ENCODE data around the gene BRF1.
A peak's percentile ranks its signal among the peaks of the same experiment; 100 is the strongest.

The BRF1 gene

GRCh38 chr14:105322791-105323556 is 22.2 kb upstream of the BRF1 start:
- Histone ChIP-seq H3K4me3 (no peak overlapping the region), H3K27ac (no peak overlapping the region)

DNA sequence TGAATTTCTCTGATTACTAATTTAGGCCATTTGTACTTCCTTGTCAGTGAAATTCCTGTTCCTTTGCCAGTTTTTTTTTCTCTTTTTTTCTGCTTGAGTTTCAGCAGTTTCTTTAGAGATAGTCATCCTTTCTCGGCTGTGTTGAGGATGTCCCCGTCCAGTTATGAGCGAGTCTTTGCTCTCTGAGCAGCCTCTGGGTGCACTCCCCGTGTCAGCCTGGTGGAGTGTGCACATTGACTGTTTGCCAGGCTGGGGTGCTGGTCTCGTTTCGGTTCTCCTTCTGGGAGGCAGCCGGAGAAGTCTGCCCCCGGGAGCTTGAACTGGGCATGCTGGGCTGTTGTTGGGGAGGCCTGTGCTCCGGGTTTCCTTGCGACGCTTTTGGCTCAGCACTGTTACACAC is 16.7 kb upstream of the BRF1 start:
- Histone ChIP-seq H3K27ac (peak overlapping the region in 7 of 21 experiments; percentile 6 to 55 (median 47)), H3K4me3 (no peak overlapping the region)

DNA sequence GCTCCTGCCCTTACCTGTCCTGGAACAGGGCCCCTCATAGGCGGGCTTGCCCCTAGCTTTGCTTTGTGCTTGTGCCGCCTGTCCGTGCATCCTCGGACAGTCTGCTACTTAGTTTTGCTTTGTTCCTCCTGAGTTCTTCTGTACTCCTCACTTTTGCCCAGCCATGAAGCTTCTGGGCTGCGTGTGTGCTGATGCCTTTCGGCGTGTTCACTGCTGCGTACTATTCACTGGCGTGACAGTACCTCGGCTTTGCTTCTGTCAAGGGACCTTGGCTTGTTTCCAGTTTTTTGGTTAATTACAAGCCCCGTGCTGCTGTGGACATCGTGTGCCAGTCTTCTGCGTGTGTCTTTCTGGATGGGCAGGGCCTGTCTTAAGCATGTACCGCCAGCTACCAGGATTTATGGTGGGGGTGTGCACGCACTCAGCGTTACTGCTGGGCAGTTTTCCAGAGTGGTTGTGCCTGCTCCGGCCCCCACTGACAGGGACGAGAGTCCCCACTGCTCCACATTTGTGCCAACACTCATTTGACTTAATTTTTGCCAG is 16.2 kb upstream of the BRF1 start:
- Histone ChIP-seq H3K27ac (peak overlapping the region in 5 of 21 experiments; percentile 3 to 55 (median 47)), H3K4me3 (no peak overlapping the region)

- Histone ChIP-seq H3K27ac (peak overlapping the region in 2 of 21 experiments; percentile 9 to 43), H3K4me3 (no peak overlapping the region)
Measured at GRCh38 chr14:105316577-105316941, 15.8 kb upstream of the BRF1 start.

- Histone ChIP-seq H3K27ac (peak overlapping the region in 6 of 21 experiments; percentile 55 to 84 (median 66)), H3K4me3 (peak overlapping the region; percentile 37 to 82 (median 70))
Measured at GRCh38 chr14:105315941-105316576, 15.3 kb upstream of the BRF1 start.

DNA sequence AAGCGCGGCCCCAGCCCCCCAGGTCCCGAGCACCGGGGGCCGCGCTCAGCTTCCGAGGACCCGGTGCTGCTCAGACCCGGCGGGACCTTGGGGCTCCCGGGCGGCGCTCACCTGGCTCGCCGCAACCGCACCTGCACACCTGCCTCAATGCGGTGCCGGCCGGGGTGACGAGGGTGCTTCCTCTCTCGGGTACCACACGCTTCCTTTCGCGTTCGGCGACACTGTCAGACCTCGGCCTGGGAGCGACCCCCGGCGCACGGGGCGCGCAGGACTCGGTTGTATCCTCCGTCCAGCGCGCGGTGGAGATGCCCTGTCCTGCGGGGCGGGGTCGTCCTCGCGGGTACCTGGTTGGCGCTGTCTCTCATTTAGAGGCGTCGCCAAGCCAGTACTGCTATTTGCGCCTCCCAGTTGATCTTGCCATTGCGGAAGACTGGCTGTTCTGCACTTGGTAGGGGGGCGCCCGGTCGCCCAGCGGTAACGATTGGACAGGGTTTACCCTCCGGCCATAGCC is 14.5 kb upstream of the BRF1 start:
- peak overlapping the region in 15 of 21 experiments; percentile 18 to 84 (median 55) for H3K27ac ChIP-seq
- H3K4me3 ChIP-seq = peak overlapping the region; percentile 37 to 82 (median 70)

DNA sequence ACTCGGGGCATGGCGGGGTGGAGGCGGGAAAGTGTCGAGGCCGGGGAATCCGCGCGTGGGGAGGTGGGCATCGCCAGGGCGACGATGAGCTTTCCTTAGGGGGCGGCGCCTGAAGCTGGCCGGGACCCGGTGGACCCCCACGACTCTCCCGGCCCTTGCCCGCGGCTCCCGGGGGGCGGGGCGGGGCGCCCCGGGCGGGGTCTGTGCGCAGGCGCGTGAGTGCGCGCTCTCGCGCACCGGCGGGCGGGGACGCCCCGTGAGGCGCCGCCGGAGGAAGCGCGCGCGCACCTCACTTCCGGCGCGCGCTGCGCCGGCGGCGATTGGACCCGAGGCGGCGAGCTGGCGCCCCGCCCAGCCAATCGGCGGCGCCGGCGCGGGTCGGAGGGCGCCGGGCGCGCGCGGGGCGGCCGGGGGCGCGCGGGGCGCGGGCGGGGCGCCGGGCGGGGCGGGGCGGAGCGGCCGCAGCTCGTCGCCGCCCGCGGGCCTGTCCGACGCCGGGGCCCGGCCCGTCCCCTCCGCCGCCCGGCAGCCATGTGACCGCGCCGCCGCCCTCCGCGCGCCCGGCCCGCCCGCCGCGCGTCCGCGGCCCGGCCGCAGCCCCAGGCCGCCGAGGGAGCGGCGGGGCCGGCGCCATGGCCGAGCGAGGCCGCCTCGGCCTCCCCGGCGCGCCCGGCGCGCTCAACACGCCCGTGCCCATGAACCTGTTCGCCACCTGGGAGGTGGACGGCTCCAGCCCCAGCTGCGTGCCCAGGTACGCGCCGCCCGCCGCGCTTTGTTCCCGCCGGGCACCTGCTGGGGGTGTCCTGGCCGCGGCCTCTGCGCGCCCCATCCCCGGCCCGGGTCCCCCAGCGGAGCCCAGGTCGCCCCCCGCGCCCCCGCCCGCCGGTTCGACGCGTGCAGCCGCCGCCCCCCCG is 13.7 kb upstream of the BRF1 start, which contains the start of gene PACS2:
TSS of gene PACS2 (plus strand) at position 462 of the 914 bp plus-strand sequence. CDS start at position 633, 171 bp downstream.
- Histone ChIP-seq H3K4me3 (peak within 1 kb of the TSS; percentile 65 to 82 (median 70)), H3K27ac (peak within 1 kb of the TSS; percentile 58 to 98 (median 90))

- Histone ChIP-seq H3K4me3 (peak overlapping the region; percentile 48 to 70 (median 65)), H3K27ac (peak overlapping the region; percentile 58 to 98 (median 90))
Measured at GRCh38 chr14:105313381-105314286, 12.8 kb upstream of the BRF1 start.

GRCh38 chr14:105312973-105313372 is 12.2 kb upstream of the BRF1 start:
- Histone ChIP-seq H3K27ac (peak overlapping the region in 13 of 21 experiments; percentile 58 to 98 (median 92)), H3K4me3 (no peak overlapping the region)

- Histone ChIP-seq H3K27ac (no peak overlapping the region), H3K4me3 (no peak overlapping the region)
Measured at GRCh38 chr14:105311838-105312237, 11.0 kb upstream of the BRF1 start.

GRCh38 chr14:105309371-105309770 is 8.6 kb upstream of the BRF1 start:
- Histone ChIP-seq H3K27ac (no peak overlapping the region), H3K4me3 (no peak overlapping the region)

GRCh38 chr14:105307052-105307727 is 6.4 kb upstream of the BRF1 start:
- H3K27ac ChIP-seq = no peak overlapping the region
- no peak overlapping the region for H3K4me3 ChIP-seq

- Histone ChIP-seq H3K27ac (no peak overlapping the region), H3K4me3 (no peak overlapping the region)
Measured at GRCh38 chr14:105305791-105306190, 5.0 kb upstream of the BRF1 start.

- H3K4me3 ChIP-seq = no peak overlapping the region
- H3K27ac ChIP-seq = no peak overlapping the region
Measured at GRCh38 chr14:105305345-105305744, 4.5 kb upstream of the BRF1 start.

DNA sequence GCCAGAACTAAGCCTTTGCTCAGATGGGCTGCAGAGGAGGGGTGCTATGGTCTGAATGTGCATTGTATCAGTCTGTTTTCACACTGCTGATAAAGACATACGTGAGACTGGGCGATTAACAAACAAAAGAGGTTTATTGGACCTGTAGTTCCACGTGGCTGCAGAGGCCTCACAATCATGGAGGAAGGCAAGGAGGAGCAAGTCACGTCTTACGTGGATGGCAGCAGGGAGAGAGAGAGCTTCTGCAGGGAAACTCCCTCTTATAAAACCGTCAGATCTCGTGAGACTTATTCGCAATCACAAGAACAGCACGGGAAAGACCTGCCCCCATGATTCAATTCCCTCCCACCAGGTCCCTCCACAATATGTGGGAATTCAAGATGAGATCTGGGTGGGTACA is 3.8 kb upstream of the BRF1 start:
- H3K27ac ChIP-seq = no peak overlapping the region

GRCh38 chr14:105303949-105304348 is 3.1 kb upstream of the BRF1 start:
- Histone ChIP-seq H3K4me3 (no peak overlapping the region), H3K27ac (no peak overlapping the region)

More for the DNA sequence above, 3.8 kb upstream of the BRF1 start:
- no peak overlapping the region for H3K4me3 ChIP-seq

- peak overlapping the region in 4 of 21 experiments; percentile 88 to 97 (median 92) for H3K27ac ChIP-seq
Measured at GRCh38 chr14:105301915-105302249, 1.1 kb upstream of the BRF1 start.

More at GRCh38 chr14:105301915-105302249, 1.1 kb upstream of the BRF1 start:
- peak overlapping the region in 4 of 7 experiments; percentile 57 to 95 (median 81) for H3K4me3 ChIP-seq
